Mucosa of descending colon (tissue), 3 donors: Measurements from ENCODE around the gene CREG2. TPM values are rescaled to one million over a fixed set of nuclear protein-coding genes. Genes with fewer than 3 reads are reported as not detected.

Source experiments
- ATAC-seq: fragments of 200-7000 bp; cut with Tn5 transposase; one replicate; pipeline ENCODE4 v1.9.1; 2020; ENCODE audit warnings: mild to moderate bottlenecking, moderate library complexity
- DNase-seq, 3 donors: peaks; one replicate each; pipeline ENCODE4 v3.0.0-alpha.2; 2020
- H3K36me3 ChIP-seq: fragments of 200-600 bp; one replicate; pipeline ENCODE4 v1.8.0; 2021; ENCODE audit warnings: low read depth, mild to moderate bottlenecking
- H3K4me1 ChIP-seq: fragments of 200-600 bp; one replicate; pipeline ENCODE4 v1.8.0; 2021; ENCODE audit warnings: low read depth, mild to moderate bottlenecking
- H3K4me3 ChIP-seq: fragments of 200-600 bp; one replicate; pipeline ENCODE4 v1.8.0; 2021; ENCODE audit warnings: mild to moderate bottlenecking
- H3K9me3 ChIP-seq: fragments of 200-600 bp; one replicate; pipeline ENCODE4 v1.8.0; 2021; ENCODE audit warnings: mild to moderate bottlenecking
- intact Hi-C, 2 donors: fragments of 100-400 bp; cut with DNase I in 1 of 2; cut with micrococcal nuclease in 1 of 2; formaldehyde crosslinking; loops; one replicate each; pipeline versions ENCODE4 v1.11.0 to v1.11.1; 2022; cut with DNase I, micrococcal nuclease
- total RNA-seq, 3 donors: library from RNA; stranded (reverse); fragmentation: NEBNext Ultra II Directional in 2 of 3; extraction: Animal tissue kit (Norgen Biotek cat#: 25700) in 2 of 3; gene quantifications; one replicate each; pipeline versions ENCODE4 v1.2.1 to v1.2.4, GENCODE V29; 2021 to 2023
- TF ChIP-seq, protein P1 (sequence below): fragments of 200-600 bp; IDR thresholded peaks from one replicate; pipeline ENCODE4 v1.8.0; 2022; ENCODE audit warnings: antibody characterized with exemption, mild to moderate bottlenecking
- donor health status: DM: no; HTN: no; CAD: no; lungs with moderate emphysema.
- donor health status: DM: no; HTN: no; CAD: no.
- donor health status: DM: no; HTN: yes; CAD: no.

The CREG2 gene
- total RNA-seq, 3 donors from 2014 or later: 0.19 to 1.1 TPM; not detected in 1

DNA sequence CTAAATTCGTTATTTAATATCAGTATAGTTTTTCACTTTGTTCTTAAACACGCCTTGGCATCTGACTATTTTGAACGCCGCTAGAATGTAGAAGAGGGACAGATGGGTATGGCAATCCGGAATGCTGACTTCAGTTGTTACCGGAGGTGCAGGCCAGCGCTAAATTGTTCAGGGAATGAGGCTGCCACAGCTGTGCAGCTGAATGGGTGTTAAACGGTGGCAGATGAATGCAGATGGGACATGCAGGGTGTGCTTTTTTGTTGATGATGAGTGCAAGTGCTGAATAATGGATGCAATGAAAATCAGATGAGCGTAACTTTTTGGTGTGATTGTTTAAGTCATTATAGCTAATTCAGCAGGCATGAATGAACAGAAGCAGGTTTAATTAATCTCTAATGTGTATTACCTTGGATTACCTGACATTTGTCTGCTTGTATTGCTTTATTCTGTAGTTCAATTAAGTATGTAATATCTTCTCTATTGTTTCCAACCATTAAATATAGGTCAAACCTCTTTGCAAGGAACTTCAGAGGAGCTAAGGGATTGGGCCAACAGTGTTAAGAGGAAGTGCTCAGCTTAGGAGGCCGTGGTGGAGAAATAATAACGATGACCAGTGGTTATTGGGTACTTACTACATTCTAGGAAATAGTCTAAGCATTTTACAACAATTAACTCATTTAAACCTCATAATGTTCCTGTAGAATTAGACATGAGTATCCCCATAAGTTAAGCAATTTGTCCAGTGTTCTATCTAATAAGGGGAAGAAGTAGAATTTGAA is 11.9 kb upstream of the CREG2 start:
- H3K4me1 ChIP-seq: peaks cover 4% of the 10 kb centered on the region
- ATAC-seq (no peak), DNase-seq (no peak)
- intact Hi-C loops: no loop called here
- no peak overlapping the region for H3K4me3 ChIP-seq
- no peaks in the 10 kb centered on the region for H3K9me3 ChIP-seq
- TF ChIP-seq, protein P1, sequence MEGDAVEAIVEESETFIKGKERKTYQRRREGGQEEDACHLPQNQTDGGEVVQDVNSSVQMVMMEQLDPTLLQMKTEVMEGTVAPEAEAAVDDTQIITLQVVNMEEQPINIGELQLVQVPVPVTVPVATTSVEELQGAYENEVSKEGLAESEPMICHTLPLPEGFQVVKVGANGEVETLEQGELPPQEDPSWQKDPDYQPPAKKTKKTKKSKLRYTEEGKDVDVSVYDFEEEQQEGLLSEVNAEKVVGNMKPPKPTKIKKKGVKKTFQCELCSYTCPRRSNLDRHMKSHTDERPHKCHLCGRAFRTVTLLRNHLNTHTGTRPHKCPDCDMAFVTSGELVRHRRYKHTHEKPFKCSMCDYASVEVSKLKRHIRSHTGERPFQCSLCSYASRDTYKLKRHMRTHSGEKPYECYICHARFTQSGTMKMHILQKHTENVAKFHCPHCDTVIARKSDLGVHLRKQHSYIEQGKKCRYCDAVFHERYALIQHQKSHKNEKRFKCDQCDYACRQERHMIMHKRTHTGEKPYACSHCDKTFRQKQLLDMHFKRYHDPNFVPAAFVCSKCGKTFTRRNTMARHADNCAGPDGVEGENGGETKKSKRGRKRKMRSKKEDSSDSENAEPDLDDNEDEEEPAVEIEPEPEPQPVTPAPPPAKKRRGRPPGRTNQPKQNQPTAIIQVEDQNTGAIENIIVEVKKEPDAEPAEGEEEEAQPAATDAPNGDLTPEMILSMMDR: no peak
- no peaks in the 10 kb centered on the region for H3K36me3 ChIP-seq

DNA sequence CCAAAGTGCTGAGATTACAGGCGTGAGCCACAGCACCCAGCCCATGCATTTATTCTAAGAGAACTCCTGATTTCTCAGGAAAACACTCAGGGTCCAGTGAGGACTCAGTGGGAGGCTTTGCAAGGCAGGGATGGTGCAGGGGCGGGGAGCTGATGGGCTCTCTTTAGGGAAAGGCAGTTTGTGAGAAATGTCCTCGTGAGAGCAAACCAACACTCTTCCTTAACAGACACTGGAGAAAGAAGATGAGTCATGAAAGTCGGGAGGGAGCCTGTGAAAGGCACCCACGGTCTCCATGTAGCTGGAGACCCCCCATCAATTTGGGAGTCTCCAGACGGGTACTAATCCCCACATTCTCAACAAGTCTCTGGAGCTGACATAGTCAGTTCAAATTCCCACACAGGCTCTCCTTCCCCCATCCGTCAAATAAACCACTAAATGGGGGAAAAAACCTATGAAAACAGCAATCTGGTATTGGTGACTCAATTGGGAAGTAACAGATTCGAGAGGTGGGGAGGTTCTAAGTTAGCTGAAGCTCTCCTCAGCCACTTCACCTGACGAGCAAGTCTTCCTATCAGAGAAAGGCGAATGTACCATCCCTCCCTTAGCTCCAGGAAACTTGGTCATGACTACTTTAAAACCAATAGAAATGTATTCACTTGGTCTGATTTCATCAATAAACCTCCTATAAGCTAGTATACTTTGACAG is 11.0 kb upstream of the CREG2 start:
- TF ChIP-seq, protein P1: no peak
- H3K4me3 ChIP-seq: no peak overlapping the region
- intact Hi-C loops: no loop called here
- H3K4me1 ChIP-seq: peaks cover 4% of the 10 kb centered on the region
- no peaks in the 10 kb centered on the region for H3K9me3 ChIP-seq
- DNase-seq (no peak), ATAC-seq (no peak)
- H3K36me3 ChIP-seq: no peaks in the 10 kb centered on the region

GRCh38 chr2:101396316-101396717 is 9.0 kb upstream of the CREG2 start:
- H3K4me3 ChIP-seq: no peak overlapping the region
- intact Hi-C loops: no loop called here
- H3K36me3 ChIP-seq: no peaks in the 10 kb centered on the region
- no peaks in the 10 kb centered on the region for H3K9me3 ChIP-seq
- ATAC-seq (no peak), DNase-seq (no peak)
- peaks cover 4% of the 10 kb centered on the region for H3K4me1 ChIP-seq
- TF ChIP-seq, protein P1: no peak

DNA sequence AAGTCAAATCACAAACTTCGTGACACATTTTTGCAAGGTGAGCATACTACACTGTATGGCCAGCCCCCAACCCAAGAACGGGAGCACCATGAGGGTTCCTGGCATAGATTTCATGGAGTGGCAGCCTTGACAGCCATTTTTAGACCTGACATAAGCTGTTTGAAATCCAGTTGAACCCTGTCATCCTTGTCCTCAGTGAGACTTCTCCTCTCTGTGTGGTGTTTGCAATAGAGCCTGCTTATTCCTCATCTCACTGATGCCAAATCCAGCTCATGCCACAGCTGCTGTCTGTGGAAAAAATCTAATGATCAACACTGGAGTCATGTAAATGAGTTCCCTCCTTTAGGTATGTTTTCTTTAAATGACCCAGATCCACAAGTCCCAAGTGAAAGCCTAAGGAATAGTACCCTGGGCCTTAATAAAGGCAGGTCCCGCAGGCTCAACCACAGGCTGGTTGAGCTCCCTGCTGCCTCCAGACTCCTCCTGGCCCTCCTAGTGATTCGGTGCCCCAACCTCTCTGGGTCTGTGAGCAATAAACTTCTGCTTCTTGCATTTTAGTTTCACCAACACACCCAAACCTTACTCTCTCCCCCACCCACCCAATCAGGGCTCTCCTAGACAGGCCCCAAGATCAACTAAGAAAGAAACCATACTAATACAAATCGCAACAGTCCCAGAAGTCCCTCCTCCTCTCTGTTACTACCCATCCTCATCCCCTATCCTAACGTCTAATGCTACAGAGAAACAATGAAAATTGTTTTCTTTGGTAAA is 8.4 kb upstream of the CREG2 start:
- ATAC-seq (no peak), DNase-seq (no peak)
- no peaks in the 10 kb centered on the region for H3K9me3 ChIP-seq
- intact Hi-C loops: no loop called here
- H3K4me1 ChIP-seq: peaks cover 4% of the 10 kb centered on the region
- H3K36me3 ChIP-seq: no peaks in the 10 kb centered on the region
- H3K4me3 ChIP-seq: no peak overlapping the region
- TF ChIP-seq, protein P1: no peak

DNA sequence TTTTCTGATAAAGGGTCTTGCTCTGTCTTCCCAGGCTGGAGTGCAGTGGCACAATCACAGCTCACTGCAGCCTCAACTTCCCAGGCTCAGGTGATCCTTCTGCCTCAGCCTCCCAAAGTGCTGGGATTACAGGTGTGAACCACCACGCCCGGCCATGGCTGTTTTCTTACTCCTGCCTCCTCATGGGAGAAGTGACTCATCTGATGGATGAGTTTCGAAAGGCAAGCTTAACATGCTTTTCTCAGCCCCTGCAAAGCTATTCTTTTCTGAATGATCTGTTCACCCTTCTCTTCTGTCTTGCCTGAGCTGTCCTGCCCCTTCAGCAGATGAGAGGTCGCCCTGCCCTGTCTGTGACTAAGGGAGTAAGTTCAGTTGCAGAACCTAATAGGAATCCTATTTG is 929 bp upstream of the CREG2 start:
- TF ChIP-seq, protein P1: no peak
- H3K4me3 ChIP-seq: no peak overlapping the region
- peaks cover 3% of the 10 kb centered on the region for H3K4me1 ChIP-seq
- no peak for DNase-seq
- intact Hi-C loops: no loop called here
- no peaks in the 10 kb centered on the region for H3K9me3 ChIP-seq
- ATAC-seq: no peak
- H3K36me3 ChIP-seq: no peaks in the 10 kb centered on the region
